IMR-90 (cell line): Measurements from ENCODE around the gene WASF3.

Experiments used
- CTCF ChIP-seq: conservative IDR thresholded peaks from 2 replicates; pipeline ENCODE4 v1.5.1; 2012; ENCODE audit warnings: mild to moderate bottlenecking, low read depth, low read length, improper control_type of control experiment
- MXI1 ChIP-seq: IDR thresholded peaks from 2 replicates; pipeline ENCODE4 v1.6.1; 2012; ENCODE audit warnings: low read depth, mild to moderate bottlenecking, low read length, moderate library complexity, borderline replicate concordance

GRCh38 chr13:26600343-26600742 lies 42.9 kb downstream of the WASF3 start:
- no peak for TF ChIP-seq CTCF
- no peak for TF ChIP-seq MXI1
